Measurements from ENCODE around the gene ROBO1. TPM values are rescaled to one million over a fixed set of nuclear protein-coding genes. Genes with fewer than 3 reads are reported as not detected.
A peak's percentile ranks its signal among the peaks of the same experiment; 100 is the strongest.

ROBO1 gene
- total and polyA plus RNA-seq, 2 donors (not counting 3 experiments of a cell fraction or from before 2014, with no cell fraction given), result 5.9 to 14.2 TPM

- H3K4me2 ChIP-seq (ENCODE audit: insufficient read depth, low read length), result no peak overlapping the region
- intact Hi-C loops (cut with micrococcal nuclease) (no loop called here), dilution Hi-C loops (cut with MboI; ENCODE audit: extremely low pct_ligation_motif_present, low sequenced_read_pairs) (no loop called here)
- CTCF ChIA-PET, result interaction anchor here (1.0 kb wide), 1 partner anchor 227 kb away, joined by 3 read pairs; no protein-coding TSS in a partner anchor
- BruUV-seq (replicated peaks), result no TSS peak
- no peaks in the 10 kb centered on the region for H3K79me2 ChIP-seq (ENCODE audit: control insufficient read depth, insufficient read depth, low read length)
- H3K36me3 ChIP-seq (ENCODE audit: control insufficient read depth in 2 of 2, extremely low read depth in 1 of 2, insufficient read depth in 2 of 2, low read length in 2 of 2), result no peaks in the 10 kb centered on the region
- POLR2A ChIA-PET, result no interaction called here
- H3K9ac ChIP-seq (replicated peaks; ENCODE audit: extremely low read depth, insufficient read depth, low read length), result no peak overlapping the region
- H3K9me1 ChIP-seq (replicated peaks; ENCODE audit: control insufficient read depth, extremely low read depth, insufficient read depth, low read length), result no peaks in the 10 kb centered on the region
- H3K27me3 ChIP-seq (ENCODE audit: control insufficient read depth in 2 of 2, insufficient read depth in 2 of 2, low read length in 2 of 2), result no peaks in the 10 kb centered on the region
- DNase-seq (ENCODE audit: low read depth, low spot score) (no peak), FAIRE-seq (peak; percentile 47)
- no peak overlapping the region for H3K27ac ChIP-seq (ENCODE audit: insufficient read depth, low read depth, low read length)
- no peak overlapping the region for H3K4me3 ChIP-seq (replicated peaks in 1 of 3; ENCODE audit: insufficient read depth in 1 of 3, low read depth in 1 of 3, low read length in 3 of 3)
- no peak overlapping the region for H2AFZ ChIP-seq (ENCODE audit: low read depth, low read length)
- H3K4me1 ChIP-seq (ENCODE audit: control insufficient read depth, extremely low read depth, insufficient read depth, low read length), result no peaks in the 10 kb centered on the region
- no peaks in the 10 kb centered on the region for H4K20me1 ChIP-seq (replicated peaks; ENCODE audit: control insufficient read depth, extremely low read depth, insufficient read depth, low read length)
- H3K9me3 ChIP-seq (replicated peaks; ENCODE audit: control insufficient read depth, insufficient read depth, low read length), result no peaks in the 10 kb centered on the region
- TF ChIP-seq EZH2 (IDR thresholded peaks at IDR 0.05; ENCODE audit: borderline replicate concordance, low read depth, low read length, severe bottlenecking), result no peak
- TF ChIP-seq MYC (IDR thresholded peaks at IDR 0.05; ENCODE audit: low read depth, low read length), result no peak
- TF ChIP-seq FOS (IDR thresholded peaks at IDR 0.05; ENCODE audit: borderline replicate concordance, insufficient read depth, low read length), result no peak
- TF ChIP-seq GATA2 (IDR thresholded peaks at IDR 0.05; ENCODE audit: insufficient read depth, insufficient read length, low read depth, low read length), result no peak
- TF ChIP-seq CTCF (IDR thresholded peaks at IDR 0.05; ENCODE audit: extremely low read depth in 1 of 2, insufficient read depth in 1 of 2, low read depth in 1 of 2, low read length in 2 of 2), result no peak
- no peak for TF ChIP-seq MAX (IDR thresholded peaks at IDR 0.05; ENCODE audit: insufficient read depth, insufficient read length)
- TF ChIP-seq JUN (IDR thresholded peaks at IDR 0.05; ENCODE audit: borderline replicate concordance, insufficient read depth, insufficient read length, low read depth), result no peak
Observed at GRCh38 chr3:78804251-78805037, 963.4 kb downstream of the ROBO1 start.

Data from endothelial cell of umbilical vein (primary cell).